GM18505 (cell line): ENCODE data around the gene GNPTG.
A peak's percentile ranks its signal among the peaks of the same experiment; 100 is the strongest.

Experiments used
- ATAC-seq: cut with Tn5 transposase; IDR thresholded peaks from one replicate; pipeline ENCODE4 v1.9.1; 2021; ENCODE audit not compliant: unreplicated experiment
- POLR2A ChIP-seq: IDR thresholded peaks from 4 replicates; pipeline ENCODE4 v1.6.1; 2011; ENCODE audit warnings: borderline replicate concordance; ENCODE audit not compliant: insufficient read depth, insufficient read length; ENCODE audit errors: extremely low read depth

The GNPTG gene

GRCh38 chr16:1351582-1352362 is at the start of gene GNPTG, which contains the start of gene TSR3:
Gene GNPTG (plus strand): TSS chr16:1351931. CDS start chr16:1351966, 35 bp downstream.
Gene TSR3 (minus strand): TSS chr16:1351878. CDS start chr16:1351804, 74 bp downstream.
- ATAC-seq = peak; percentile 75
- peak; percentile 87 for TF ChIP-seq POLR2A

- TF ChIP-seq POLR2A = no peak
These were observed 45.9 kb upstream of the GNPTG start for GRCh38 chr16:1305823-1306222.

GRCh38 chr16:1306334-1306733 is 45.4 kb upstream of the GNPTG start:
- ATAC-seq = no peak
- TF ChIP-seq POLR2A = no peak

More at GRCh38 chr16:1305823-1306222, 45.9 kb upstream of the GNPTG start:
- ATAC-seq = no peak

- TF ChIP-seq POLR2A = peak; percentile 66
- no peak for ATAC-seq
These were observed 43.4 kb upstream of the GNPTG start for GRCh38 chr16:1308036-1308976.

GRCh38 chr16:1308977-1309885 is 42.5 kb upstream of the GNPTG start, which contains the start of gene UBE2I:
Gene UBE2I (plus strand): TSS chr16:1309636. CDS start chr16:1314031, 4,395 bp downstream.
- peak; percentile 52 for ATAC-seq
- TF ChIP-seq POLR2A = peak; percentile 70

- TF ChIP-seq POLR2A = no peak
- peak; percentile 18 for ATAC-seq
These were observed 41.6 kb upstream of the GNPTG start for GRCh38 chr16:1309888-1310831.

GRCh38 chr16:1310832-1311200 is 40.9 kb upstream of the GNPTG start:
- no peak for ATAC-seq
- TF ChIP-seq POLR2A = no peak

- TF ChIP-seq POLR2A = no peak
- ATAC-seq = no peak
These were observed 40.5 kb upstream of the GNPTG start for GRCh38 chr16:1311212-1311737.

- no peak for ATAC-seq
- no peak for TF ChIP-seq POLR2A
These were observed 39.8 kb upstream of the GNPTG start for GRCh38 chr16:1311738-1312466.

- ATAC-seq = no peak
- no peak for TF ChIP-seq POLR2A
These were observed 39.3 kb upstream of the GNPTG start for GRCh38 chr16:1312467-1312816.

- no peak for ATAC-seq
- TF ChIP-seq POLR2A = no peak
These were observed 38.8 kb upstream of the GNPTG start for GRCh38 chr16:1312903-1313302.
